Activated CD8-positive, alpha-beta memory T cell treated with anti-CD3 and anti-CD28 coated beads for 24 hours (primary cell): ENCODE measurements around the gene SOX30.

Experiments
- DNase-seq: peaks from one replicate; pipeline ENCODE4 v3.0.0-alpha.2; 2020

Gene SOX30

DNA sequence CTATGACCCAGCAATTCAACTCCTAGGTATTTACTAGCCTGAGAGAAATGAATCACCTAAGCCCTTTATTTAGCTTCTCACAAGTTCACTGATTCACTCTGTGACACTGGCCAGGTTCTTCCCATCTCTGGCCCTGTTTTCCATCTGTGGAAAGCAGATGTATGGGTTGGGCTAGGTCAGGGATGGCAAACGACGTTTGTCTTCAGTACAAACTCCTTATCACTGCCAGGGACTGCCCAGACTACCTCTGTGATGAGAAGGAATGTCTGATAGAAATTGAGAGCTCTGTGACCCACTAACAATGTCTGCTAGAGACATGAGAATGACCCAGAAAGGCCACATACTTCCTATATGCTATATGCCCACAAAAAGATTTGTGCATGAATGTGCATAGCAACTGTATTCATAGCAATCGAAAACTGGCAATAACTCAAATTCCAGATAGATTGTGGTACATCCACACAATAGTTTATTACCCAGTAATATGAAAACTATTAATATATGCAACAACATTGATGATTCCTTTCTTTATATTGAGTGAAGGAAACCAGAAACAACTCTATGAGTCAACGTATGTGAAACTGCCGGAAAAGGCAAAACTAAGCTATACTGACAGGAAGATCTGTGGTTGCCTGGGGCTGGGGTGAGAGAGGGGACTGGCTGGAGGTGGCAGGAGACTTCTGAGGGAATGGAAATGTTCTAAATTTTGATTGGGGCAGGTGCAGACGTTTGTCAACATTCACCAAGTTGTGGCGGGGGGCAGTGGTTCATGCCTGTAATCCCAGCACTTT is 44.7 kb downstream of the SOX30 start:
- DNase-seq = peak; percentile 77

DNA sequence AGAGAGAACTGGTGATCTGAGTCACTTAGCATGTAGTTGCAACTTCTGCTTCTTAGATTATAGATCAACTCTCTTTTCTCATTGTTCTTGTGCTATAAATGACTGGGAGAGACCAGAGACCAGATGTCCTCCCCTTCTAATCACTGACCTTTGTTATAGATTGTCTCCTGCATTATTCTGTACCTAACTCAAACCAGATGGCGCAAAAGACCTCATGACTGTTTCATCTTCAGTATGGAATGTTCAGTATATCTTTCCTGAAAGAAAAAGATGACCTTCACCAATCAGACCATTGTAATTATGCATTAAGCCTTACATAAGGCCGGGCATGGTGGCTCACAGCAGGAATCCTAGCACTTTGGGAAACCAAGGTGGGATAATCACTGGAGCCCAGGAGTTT is 46.2 kb downstream of the SOX30 start:
- no peak for DNase-seq

DNA sequence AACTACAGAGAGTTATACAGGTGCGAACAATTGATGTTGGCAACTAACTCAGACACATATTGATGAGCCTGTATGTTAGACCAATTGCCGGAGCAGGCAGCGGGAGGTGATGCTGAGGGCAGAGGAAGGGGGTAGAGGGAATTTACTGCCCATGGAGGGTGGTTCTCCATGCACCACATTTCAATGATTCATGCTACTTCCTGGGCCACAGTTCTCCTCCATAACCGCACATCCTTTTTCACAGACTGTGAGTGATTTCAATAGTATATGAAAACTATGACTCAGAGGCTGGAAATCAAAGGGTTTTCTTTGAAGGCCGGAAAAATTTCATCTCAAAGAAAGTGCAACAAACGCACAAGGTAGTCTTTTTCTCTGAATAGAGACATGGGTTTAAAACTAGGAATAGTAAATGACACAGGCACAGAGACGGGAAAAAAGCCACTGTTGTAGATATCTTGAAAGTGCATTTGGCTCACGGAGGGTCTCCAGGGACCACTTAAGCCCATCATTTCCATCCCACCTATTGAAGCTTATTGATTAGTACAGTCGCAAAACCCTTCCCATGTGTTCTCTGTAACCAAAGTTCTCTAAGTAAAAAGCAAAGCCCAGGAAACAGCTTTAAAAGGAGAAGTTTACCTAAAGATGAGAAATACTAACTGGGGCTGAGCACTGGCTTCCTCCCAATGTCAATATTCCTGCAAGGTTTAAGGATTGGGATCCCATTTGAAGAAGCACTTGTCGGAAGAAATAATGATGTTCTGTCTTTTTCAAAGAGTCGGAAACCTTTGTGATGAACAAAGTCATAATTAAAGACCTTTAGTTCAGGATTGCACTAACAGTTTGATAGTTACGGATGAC is 48.7 kb downstream of the SOX30 start:
- peak; percentile 81 for DNase-seq

DNA sequence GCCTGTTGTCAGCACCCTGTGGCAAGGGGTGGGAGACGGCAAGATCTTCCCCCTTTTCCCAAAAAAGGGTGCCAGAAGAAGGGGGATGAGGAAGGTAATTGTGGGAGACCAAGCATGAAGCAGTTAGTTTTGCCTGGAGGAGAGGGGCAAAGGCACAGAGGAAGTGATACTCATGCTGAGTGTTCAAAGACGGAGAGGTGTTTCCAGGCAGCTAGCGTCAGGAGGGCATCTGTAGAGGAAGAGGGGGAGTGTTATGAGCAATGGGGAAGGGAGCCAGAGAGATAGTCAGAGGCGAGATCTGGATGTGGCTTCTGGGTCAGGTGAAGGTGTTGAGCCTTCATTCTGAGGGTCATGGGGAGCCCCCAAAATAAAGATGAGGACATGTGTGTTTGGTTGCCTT is 49.7 kb downstream of the SOX30 start:
- DNase-seq = no peak

DNA sequence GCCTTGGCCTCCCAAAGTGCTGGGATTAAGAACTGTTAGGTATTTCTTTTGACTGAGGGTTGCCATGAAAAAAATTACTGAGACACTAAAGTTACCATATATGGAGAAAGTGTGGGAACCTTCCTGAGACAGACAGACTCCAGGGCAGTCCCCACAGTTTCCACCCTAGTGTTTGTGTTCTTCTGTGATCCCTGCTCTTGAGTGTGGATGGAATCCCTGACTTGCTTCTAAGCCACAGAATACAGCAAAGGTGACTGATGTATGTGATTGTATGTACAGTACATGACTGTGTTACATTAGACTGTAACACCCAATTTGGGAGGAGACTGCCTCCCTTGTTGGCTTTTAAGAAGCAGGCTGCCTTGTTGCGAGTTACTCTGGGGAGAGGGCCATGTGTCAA is 52.0 kb downstream of the SOX30 start:
- no peak for DNase-seq

DNA sequence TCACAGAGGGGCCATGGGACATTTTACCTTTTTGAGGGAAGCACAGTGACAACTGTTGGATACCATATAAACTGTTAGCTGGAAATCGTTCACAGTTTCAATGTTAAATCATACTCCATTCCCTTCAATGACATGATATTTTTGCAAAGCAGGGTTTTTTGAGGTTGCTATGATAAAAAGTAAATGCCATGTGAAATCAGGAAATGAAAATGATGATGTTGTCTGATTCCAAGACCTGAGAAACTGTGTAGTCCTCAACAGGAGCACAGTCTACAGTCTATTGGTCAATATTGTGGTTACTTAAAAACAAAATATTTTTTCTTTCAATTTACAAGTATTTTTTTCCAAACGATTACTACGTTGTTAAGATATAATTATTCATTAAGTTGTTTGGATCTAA is 52.7 kb downstream of the SOX30 start:
- no peak for DNase-seq

DNA sequence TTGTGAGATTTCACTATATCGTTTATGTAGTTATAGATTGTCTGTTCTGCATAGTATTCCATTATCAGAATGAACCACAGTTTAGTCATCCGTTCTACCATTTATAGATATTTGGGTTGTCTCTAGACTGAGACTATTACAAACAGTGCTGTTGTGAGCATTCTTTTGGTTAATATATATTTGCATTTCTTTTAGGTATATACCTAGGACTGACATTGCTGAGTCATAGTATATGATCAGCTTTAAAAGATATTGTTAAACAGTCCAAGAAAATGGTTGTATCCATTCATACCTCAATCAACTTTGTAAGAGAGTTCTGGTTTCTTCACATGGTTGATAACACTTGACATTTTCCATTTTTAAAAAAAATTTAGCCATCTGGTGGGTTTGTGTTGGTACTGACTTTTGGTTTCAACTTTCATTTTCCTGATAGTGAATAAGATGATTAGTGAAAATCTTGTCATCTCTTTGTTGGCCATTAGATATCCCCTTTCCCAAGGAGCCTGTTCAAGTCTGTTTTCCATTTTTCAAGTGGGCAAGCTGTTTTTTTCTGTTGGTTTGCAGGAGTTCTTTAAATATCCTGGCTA is 53.8 kb downstream of the SOX30 start:
- DNase-seq = no peak

DNA sequence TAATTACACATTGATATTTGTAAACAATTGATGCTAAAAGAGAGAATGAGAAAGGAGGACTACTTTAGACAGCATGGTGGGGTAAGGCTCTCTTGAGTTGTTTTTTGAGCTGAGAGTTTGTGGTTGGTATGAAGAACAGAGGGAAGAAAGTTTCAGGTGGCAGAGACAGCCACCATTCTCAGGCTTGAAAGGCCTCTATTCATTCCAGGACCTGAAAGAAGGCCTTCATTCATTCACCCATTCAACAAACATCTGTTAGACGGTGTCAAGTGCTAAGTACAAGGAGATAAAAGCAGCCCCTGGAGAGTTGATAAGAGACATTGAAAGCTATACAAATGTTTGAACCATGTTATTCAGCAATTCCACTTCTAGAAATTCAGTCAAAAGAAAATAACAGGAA is 55.0 kb downstream of the SOX30 start:
- no peak for DNase-seq

DNA sequence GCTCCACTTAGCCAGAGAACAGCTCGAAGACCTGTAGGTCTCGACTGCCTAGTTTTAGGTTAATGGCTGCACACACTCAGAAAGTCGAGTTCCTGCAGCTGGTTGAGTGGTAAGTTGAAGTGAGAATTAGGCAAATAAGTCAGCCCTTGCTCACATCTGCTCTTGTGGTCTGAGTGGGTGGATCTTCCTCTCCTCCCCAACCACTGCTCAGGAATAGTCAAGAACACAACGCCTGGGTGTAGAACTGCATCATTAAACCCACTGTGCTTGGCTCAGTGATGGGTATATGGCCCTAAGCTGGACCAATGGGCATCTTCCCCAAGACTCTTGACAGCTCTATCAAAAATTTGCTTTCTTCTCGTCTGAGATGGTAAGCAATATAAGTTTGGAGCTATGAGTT is 55.8 kb downstream of the SOX30 start:
- DNase-seq = no peak

DNA sequence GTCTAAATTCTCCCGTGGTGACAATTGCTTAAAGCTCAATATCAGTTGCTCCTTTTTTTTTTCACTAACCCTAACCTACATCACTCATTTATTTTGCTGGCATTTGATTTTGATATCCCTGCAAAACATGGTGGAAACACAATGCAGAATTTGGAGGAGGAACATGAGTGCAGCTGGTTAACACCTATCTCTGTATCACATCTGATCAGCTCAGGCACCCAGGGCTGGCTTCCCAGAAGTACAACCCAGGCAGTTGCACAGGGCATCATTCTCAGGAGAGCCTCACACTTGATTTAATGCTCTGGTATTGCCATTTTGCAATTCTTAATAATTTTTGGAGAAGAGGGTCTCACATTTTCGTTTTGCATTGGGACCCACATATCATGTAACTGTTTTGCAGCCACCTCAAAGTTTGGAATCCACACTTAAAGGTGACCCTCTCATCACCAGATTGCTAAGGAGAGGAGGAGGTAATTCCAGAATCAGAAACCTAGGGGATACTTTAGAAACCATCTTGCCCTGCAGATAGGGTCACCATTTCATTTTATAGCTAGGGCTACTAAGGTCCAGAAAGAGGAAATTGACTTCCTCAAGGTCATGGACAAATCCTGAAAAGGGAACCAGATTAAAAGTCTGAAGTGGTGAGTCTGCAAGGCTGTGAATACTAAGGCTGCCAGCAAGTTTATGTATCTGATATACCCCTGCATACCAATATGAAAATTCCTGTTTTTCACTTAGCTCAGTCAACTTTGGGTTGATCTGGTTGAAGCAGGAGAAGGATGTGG is 57.4 kb downstream of the SOX30 start:
- no peak for DNase-seq

DNA sequence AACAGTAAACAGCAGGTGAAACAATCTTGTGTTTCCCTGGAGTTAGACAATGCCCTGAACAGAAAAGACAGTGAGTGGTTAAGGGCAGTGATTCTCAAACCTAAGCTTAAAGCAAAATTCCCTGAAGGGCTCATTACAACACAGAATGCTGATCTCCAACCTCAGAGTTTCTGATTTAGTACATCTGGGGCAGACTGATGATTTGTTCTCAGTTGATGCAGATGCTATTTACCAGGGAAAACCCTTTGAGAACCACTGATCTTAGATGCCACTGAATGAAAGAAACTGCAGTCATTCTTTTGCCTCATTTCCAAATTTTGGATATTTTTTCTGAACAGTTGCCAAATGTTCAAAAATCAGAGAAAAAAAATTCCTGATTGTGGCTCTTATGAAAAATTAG is 58.0 kb downstream of the SOX30 start:
- no peak for DNase-seq

DNA sequence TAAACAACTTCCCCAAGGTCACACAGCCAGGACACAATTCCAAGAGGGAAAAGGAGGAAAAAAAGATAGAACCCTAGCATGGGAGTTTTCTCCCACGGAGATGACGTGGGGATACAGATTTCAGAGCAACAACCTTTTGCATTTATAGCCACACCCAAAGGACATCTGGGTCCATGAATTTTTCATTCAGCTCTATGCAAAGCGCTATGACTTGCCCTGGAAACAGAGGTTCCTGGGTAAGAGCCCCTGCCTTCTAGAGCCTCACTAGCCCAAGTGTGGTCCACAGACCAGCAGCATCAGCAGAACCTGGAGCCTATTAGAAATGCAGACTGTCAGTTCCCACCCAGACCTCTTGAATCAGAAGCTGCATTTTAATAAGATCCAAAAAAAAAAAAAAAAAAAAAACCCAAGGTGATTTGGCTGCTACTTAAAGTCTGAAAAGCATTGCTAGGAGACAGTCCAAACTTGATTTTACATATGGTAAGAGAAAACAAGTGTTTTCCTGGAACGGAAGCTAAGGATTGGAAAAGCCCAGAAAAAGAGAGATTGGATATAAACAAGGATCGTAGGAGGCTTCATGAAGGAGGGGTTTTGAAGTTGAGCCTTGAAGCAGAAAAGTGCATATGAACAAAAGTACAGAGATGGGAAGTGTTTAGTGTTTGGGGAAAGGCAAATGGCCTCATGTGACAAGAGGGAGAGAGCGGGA is 59.0 kb downstream of the SOX30 start:
- DNase-seq = no peak

DNA sequence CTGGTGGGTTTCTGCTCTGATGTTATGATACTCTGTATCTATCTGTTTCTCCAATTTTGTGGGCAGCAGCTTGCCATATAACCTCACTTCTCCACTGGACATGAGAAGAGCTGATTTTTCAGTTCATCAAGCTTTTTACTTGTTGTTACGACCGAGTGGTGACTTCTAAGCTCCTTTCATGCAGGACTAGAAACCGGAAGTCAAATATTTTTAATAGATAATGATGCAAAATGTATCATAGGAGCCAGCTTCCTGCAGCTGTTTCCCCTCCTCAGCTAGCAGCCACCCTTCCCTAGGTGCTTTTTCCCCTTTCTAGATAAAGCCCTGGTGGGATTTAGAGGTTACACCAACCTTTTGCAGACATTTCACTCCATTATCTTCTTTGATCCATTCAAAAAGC is 59.6 kb downstream of the SOX30 start:
- no peak for DNase-seq

DNA sequence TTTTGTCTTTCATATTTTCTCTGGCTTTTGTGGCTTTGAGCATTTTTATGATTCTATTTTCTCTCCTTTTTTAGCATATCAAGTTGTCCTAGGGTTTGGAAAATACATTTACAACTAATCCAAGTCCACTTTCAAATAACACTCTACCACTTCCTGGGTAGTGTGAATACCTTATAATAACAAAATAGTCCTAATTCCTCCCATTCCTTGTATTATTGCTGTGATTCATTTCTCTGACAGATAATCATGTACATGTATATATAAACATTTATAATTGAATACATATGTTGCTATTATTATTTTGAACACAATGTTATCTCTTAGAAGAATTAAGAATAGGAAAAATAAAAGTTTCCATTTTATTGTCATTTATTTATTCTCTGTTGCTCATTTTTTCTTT is 61.8 kb downstream of the SOX30 start:
- DNase-seq = no peak

DNA sequence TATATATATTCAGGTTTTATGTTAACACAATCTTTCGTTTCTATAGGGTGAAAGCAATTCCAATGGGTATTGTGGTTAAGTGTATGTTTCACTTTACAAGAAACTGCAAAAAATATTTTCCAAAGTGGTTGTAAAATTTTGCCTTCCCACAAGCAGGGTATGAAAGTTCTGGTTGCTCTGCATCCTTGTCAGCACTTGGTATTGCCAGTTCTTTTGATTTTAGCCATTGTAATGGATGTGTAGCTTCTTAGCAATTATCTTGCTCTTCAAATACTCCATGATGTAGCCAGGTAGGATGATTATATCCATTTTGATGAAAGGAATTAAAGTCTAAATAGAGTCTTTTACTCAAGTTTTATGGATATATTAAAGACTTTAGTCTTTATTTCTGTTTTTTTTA is 67.6 kb downstream of the SOX30 start:
- DNase-seq = no peak

DNA sequence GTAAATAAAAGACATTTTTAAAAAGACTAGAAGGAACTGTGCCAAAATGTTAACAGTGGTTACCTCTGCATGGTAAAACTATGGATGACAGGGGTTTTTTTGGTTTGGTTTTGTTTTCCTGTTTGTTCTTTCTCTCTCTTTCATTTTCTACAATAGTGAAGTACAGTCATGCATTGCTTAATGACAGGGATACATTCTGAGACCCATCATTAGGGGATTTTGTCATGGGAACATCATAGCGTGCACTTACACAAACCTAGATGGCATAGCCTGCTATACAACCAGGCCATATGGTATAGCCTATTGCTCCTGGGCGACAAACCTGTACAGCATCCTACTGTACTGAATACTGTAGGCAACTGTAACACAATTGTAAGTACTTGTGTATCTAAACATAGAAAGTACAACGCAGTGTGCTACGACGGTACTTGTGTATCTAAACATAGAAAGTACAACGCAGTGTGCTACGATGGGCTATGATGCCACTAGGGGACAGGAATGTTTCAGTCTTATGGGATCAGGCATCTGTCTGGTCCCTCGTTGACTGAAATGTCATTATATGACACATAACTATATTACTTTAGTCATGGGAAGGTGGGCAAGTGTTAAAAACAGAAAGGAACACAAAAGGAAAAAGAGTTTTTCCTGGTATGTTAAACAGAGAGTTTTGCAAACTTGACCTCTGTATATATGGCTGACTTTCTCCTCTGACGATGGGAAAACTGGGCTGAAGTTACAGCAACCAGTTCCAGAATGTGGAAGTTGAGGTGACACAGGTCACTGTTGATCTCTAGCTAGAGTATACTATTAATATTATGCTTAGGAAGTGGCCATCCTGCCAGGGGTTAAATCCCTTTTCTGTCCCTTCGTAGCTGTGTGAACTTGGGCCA is 69.3 kb downstream of the SOX30 start:
- no peak for DNase-seq

DNA sequence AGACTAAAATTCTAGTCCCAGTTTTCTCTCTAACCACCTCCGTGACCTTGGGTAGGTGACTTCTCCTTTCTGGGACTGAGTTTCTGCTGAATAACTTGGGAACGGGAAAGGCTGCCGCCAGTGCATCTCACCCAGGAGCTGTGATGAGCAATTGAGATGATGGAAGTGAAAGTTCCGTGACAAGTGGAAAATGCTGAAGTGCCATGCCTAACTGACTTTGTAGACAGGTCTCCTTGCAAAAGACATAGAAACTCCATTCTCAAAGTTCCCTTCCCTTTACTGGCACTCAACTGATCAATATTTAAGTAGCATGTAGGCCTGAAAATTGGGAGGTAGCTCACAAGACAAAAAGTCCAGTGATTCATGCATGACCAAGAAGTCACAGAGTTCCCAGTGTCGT is 70.3 kb downstream of the SOX30 start:
- DNase-seq = no peak

DNA sequence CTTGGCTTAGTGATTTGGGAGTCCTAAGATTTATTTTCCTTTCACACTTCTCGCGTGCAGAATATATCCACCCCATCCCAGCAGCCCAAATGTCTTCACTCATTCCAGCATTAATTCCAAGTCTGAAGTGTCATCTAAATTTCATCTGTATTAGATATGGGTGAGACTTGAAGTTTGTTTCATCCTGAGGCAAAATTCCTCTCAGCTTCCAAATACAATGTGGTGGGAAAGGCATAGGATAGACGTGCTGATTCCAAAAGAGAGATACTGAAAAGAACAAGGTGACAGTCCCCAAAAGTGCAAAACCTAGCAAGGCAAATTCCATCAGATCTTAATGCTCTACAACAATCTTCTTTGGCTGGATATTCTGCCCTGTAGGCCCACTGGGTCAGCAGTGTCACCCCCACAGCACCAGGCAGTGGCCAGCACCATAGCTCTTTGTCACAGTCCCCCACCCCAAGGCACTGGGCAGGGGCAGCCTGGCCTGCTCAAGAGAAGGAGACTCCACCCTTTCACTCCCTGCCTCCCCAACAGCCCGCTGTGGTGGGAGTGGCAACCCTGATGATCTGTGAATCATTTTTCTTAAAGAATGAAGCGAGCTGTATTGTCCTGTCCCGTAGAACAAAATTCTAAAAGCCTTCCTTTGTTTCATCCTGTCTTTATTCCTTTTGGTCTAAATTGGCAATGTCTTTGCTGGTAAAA is 74.0 kb downstream of the SOX30 start:
- DNase-seq = no peak

DNA sequence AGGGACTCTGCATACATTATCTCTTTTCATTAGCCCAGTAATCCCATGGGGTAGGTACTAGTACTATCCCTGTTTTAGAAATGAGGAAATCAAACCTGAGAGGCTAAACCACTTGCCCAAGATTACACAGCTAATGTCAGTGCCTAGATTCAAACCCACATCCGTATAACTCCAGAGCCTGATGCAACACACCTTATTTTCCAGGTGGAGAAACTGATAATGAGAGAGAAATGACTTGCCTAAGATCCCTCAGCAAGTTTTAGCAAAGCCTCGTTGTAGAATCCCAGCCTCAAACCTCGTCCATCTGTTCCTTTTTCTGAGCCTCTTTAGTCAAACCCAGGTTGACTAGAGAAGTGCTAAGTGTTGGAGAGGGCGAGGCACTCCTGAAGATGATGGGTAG is 75.6 kb downstream of the SOX30 start:
- no peak for DNase-seq
